Measurements from ENCODE around the gene PTGR3. TPM values are rescaled to one million over a fixed set of nuclear protein-coding genes. Genes with fewer than 3 reads are reported as not detected.

Gene PTGR3
- total RNA-seq, 4 donors from 2014 or later, result 12.2 to 25.2 (median 16.7) TPM

DNA sequence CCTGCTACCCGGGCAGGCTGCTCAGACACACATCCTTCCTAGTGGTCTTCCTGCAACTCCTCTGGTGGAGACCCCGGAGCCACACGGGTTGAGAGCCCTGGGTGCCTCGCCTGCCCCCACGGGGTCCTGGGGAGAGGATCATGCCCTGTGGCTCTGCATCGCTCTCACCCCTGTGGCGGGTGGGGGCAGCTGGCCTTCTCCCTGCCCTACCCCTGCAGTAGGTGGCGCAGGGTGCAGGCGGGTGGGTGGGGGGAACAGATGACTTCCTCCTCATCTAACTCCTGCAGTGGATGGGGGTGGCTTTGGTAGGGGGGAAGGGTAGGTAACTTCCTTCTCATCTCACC lies 40.2 kb upstream of the PTGR3 start:
- Histone ChIP-seq H3K27me3 (no peaks in the 10 kb centered on the region), H3K36me3 (no peaks in the 10 kb centered on the region), H3K4me3 (no peak overlapping the region), H3K27ac (peak overlapping the region; percentile 62 to 89 (median 86)), H3K4me1 (peaks cover 19 to 95% (median 39%) of the 10 kb centered on the region in 3 donors), H3K9me3 (no peaks in the 10 kb centered on the region)
- TF ChIP-seq POLR2A (IDR thresholded peaks at IDR 0.05), result no peak
- TF ChIP-seq CTCF (IDR thresholded peaks at IDR 0.05), result no peak
- no peak for DNase-seq
- no CpG with 5 or more reads among the region's 9 CpGs for WGBS, 2 donors
- intact Hi-C loops (cut with DNase I), result loop anchor here (5.0 kb wide), 1 partner anchor 37 kb away; the partner anchor contains the start of gene TSHZ1

DNA sequence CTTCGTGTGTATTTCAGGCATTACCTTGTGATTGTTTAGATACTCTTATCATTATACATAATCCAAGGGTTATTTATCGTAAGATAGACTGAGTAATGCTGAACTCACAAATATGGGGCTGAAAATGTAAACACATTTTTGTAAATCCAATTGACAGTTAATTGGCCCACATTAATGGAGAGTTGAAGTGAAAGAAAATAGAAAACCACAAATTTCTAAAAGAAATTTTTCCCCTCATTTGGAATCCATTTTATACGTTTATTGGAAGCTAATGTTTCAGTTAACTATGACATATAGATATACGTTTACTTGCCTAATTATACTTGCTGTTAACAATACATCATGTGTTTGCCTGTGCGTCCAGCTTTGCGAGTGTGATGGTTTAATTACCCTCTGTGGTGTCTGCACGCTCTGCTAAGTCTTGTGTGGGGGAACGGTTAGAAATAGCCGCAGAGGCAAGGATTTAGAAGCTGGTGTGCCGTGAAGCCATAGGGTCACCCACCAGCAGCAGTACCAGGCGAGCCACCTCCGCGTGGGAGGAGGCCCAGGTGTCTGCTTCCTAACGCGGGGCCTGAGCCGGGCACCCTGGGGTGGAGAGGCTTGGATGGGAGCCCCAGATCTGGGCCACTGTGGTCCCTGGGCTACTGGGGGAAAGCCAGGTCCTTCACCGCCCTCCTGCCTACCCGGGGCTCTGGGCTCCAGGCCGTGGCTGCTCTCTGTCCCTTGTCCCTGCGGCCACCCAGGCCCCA lies 39.7 kb upstream of the PTGR3 start:
- 66 to 67% methylated on average over 12 to 16 of the region's 20 CpGs for WGBS, 2 donors
- no peak for TF ChIP-seq POLR2A (IDR thresholded peaks at IDR 0.05)
- H3K4me1 ChIP-seq, result peaks cover 19 to 94% (median 33%) of the 10 kb centered on the region in 3 donors
- H3K27ac ChIP-seq, result peak overlapping the region; percentile 62 to 89 (median 86)
- no peak for DNase-seq
- peak overlapping the region; percentile 23 to 63 (median 42) for H3K4me3 ChIP-seq
- H3K9me3 ChIP-seq, result no peaks in the 10 kb centered on the region
- H3K36me3 ChIP-seq, result no peaks in the 10 kb centered on the region
- intact Hi-C loops (cut with DNase I), result loop anchor here (5.0 kb wide), 1 partner anchor 36 kb away; the partner anchor contains the start of gene TSHZ1
- no peaks in the 10 kb centered on the region for H3K27me3 ChIP-seq

DNA sequence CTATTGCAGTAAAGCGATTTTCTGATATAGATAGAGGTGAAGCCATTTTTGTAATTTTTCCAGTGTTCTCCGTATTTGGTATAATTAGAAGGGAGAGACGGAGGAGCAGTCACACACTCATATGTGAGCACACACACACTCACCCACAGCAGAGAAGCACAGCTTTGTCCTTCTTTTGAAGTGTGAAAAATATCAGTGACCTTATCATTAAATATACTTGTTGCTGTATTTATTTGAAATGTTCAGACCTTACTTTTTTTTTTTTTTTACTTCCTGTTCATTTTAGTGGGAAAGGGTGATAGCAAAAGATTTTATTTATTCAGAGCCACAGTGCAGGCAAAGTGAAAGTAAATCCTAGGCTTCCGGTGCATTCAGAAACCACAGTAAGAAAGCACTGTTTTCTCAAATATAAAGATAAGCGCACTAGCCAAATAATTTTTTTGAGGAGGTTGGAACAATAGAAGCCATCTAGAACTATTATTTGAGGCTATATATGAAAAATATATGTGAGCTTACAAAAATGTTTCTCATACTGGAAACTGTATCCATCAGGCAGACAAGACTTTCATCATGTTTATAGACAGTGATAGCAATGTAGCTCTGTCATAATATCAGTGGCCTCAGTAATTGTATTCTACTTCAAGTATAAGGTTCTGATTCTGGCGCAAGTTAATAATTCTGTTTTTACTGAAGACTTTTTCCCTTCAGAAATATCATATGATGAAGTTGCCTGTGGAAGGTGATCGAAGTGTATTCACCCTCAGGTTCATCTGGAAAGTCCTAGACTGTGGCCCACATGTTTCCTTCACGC lies 38.9 kb upstream of the PTGR3 start:
- intact Hi-C loops (cut with DNase I), result loop anchor here (5.0 kb wide), 1 partner anchor 36 kb away; the partner anchor contains the start of gene TSHZ1
- Histone ChIP-seq H3K9me3 (no peaks in the 10 kb centered on the region), H3K4me1 (peaks cover 19 to 86% (median 25%) of the 10 kb centered on the region in 3 donors), H3K27ac (peak overlapping the region; percentile 62 to 89 (median 86)), H3K27me3 (no peaks in the 10 kb centered on the region), H3K4me3 (peak overlapping the region; percentile 23 to 63 (median 42)), H3K36me3 (no peaks in the 10 kb centered on the region)
- no peak for DNase-seq
- no peak for TF ChIP-seq CTCF (IDR thresholded peaks at IDR 0.05)
- no peak for TF ChIP-seq POLR2A (IDR thresholded peaks at IDR 0.05)
- WGBS, 2 donors, result 14 to 18% methylated on average over 8 of the region's 8 CpGs

DNA sequence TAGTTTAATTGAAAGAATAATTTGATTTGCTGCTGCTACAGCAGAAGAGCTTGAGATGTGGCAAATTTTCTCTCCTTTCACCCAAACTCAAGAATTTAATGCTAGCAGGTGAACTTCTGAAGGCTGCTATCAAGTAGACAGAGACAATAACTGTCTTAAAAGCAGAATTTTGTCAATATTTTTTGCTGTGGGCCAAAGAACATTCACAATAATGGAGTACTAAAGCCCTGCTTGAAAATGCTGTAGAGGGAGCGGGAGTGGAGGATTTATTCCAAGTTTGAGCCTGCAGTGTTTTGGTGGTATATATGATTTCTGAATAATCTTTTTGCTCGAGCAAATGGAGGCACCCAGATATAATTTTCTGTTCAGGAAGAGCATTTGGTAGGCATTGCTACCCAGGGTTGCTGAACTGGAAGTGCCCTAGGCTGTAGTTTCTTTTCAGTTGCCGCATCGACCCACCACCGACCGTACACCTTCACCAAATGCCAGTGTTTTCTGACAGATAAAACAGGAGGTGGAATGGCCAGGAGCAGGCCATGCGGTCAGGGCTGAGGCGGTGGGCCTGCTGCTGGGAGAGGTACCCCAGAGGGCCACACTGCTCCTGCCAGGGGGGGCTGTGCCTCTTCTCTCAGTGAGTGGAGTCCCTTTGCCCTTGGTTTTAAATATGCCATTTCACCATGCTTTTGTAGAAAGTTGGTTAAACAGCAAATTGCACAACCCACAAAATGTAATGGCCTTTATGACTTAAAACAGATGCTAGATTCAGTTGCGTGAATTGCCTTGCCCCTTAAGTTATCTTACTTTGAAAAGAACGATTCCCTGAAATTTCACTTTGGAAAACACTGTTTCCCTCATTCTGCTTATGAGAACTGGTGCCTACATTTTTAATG lies 38.0 kb upstream of the PTGR3 start:
- 33 to 50% methylated on average over 10 of the region's 10 CpGs for WGBS, 2 donors
- no peaks in the 10 kb centered on the region for H3K9me3 ChIP-seq
- no peaks in the 10 kb centered on the region for H3K36me3 ChIP-seq
- H3K27me3 ChIP-seq, result no peaks in the 10 kb centered on the region
- intact Hi-C loops (cut with DNase I), result loop anchor here (5.0 kb wide), 1 partner anchor 35 kb away; the partner anchor contains the start of gene TSHZ1
- peaks cover 19 to 78% (median 20%) of the 10 kb centered on the region in 3 donors for H3K4me1 ChIP-seq
- TF ChIP-seq CTCF (IDR thresholded peaks at IDR 0.05), result no peak
- TF ChIP-seq POLR2A (IDR thresholded peaks at IDR 0.05), result no peak
- peak overlapping the region; percentile 23 to 63 (median 42) for H3K4me3 ChIP-seq
- no peak for DNase-seq
- H3K27ac ChIP-seq, result peak overlapping the region; percentile 62 to 89 (median 86)

Measured in esophagus squamous epithelium (tissue), 5 donors.